ENCODE measurements around the gene PHEX.

PHEX gene

DNA sequence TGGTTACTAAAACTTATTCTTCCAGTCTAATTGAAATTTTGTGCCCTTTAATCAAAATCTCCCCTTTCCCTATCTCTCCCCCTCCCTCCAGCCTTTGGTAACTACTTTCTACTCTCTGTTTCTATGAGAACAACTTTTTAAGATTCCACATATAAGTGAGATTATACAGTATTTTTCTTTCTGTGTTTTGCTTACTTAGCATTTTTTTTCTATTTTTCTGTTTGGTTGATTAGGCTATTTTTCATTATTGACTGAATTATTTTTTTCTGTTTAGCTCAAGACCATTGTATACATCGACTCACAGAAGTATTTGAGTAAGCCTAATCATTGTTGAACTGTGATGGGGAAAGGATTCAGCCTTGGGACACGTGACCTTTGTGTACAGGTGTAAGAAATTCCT lies 116.4 kb downstream of the PHEX start:
- Histone ChIP-seq H3K27ac (ENCODE audit: low read depth, low read length) (no peak overlapping the region), H3K79me2 (ENCODE audit: control insufficient read depth, low read length) (no peaks in the 10 kb centered on the region), H3K4me2 (ENCODE audit: low read length) (no peak overlapping the region), H3K9me3 (ENCODE audit: control insufficient read depth, insufficient read depth, low read length) (no peaks in the 10 kb centered on the region), H3F3A (ENCODE audit: control insufficient read depth, insufficient read depth) (no peaks in the 10 kb centered on the region), H3K4me3 (ENCODE audit: low read length) (no peak overlapping the region), H3K36me3 (ENCODE audit: control insufficient read depth, low read length) (no peaks in the 10 kb centered on the region), H3K9me2 (replicated peaks; ENCODE audit: control insufficient read depth, low read length) (no peaks in the 10 kb centered on the region), H3K27me3 (ENCODE audit: control insufficient read depth, low read length) (no peaks in the 10 kb centered on the region), H3K4me1 (ENCODE audit: control insufficient read depth, low read length) (no peaks in the 10 kb centered on the region), H4K20me1 (ENCODE audit: control insufficient read depth, insufficient read depth, low read depth, low read length) (no peaks in the 10 kb centered on the region)
- TF ChIP-seq, protein P1, sequence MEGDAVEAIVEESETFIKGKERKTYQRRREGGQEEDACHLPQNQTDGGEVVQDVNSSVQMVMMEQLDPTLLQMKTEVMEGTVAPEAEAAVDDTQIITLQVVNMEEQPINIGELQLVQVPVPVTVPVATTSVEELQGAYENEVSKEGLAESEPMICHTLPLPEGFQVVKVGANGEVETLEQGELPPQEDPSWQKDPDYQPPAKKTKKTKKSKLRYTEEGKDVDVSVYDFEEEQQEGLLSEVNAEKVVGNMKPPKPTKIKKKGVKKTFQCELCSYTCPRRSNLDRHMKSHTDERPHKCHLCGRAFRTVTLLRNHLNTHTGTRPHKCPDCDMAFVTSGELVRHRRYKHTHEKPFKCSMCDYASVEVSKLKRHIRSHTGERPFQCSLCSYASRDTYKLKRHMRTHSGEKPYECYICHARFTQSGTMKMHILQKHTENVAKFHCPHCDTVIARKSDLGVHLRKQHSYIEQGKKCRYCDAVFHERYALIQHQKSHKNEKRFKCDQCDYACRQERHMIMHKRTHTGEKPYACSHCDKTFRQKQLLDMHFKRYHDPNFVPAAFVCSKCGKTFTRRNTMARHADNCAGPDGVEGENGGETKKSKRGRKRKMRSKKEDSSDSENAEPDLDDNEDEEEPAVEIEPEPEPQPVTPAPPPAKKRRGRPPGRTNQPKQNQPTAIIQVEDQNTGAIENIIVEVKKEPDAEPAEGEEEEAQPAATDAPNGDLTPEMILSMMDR (IDR thresholded peaks at IDR 0.05; ENCODE audit: low read depth, low read length, poor library complexity, severe bottlenecking): no peak
- TF ChIP-seq EZH2phosphoT487 (IDR thresholded peaks at IDR 0.05; ENCODE audit: borderline replicate concordance, low read length): no peak

DNA sequence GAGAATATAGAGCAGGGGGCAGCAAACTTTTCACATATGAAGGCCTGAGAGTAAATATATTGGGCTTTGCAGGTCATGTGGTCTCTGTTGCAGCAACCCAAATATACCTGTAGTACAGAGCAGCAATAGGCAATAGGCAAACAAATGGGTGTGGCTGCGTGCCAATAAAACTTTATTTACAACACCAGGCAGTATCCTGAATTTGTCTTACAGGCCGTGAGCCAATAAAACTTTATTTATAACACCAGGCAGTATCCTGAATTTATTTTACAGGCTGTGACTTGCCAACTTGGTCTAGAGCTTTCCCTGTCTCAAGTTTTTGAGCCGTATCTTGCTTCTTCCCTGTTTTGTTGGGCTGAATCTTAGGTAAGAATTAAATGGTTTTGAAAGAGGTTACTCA lies 118.2 kb downstream of the PHEX start:
- no peaks in the 10 kb centered on the region for H3K4me1 ChIP-seq (ENCODE audit: control insufficient read depth, low read length)
- H3K9me2 ChIP-seq (replicated peaks; ENCODE audit: control insufficient read depth, low read length): no peaks in the 10 kb centered on the region
- no peak overlapping the region for H3K4me2 ChIP-seq (ENCODE audit: low read length)
- H3K36me3 ChIP-seq (ENCODE audit: control insufficient read depth, low read length): no peaks in the 10 kb centered on the region
- H3K9me3 ChIP-seq (ENCODE audit: control insufficient read depth, insufficient read depth, low read length): no peaks in the 10 kb centered on the region
- H4K20me1 ChIP-seq (ENCODE audit: control insufficient read depth, insufficient read depth, low read depth, low read length): no peaks in the 10 kb centered on the region
- H3K27me3 ChIP-seq (ENCODE audit: control insufficient read depth, low read length): no peaks in the 10 kb centered on the region
- H3K27ac ChIP-seq (ENCODE audit: low read depth, low read length): no peak overlapping the region
- TF ChIP-seq EZH2phosphoT487 (IDR thresholded peaks at IDR 0.05; ENCODE audit: borderline replicate concordance, low read length): no peak
- TF ChIP-seq, protein P1 (IDR thresholded peaks at IDR 0.05; ENCODE audit: low read depth, low read length, poor library complexity, severe bottlenecking): no peak
- H3K79me2 ChIP-seq (ENCODE audit: control insufficient read depth, low read length): no peaks in the 10 kb centered on the region
- no peak overlapping the region for H3K4me3 ChIP-seq (ENCODE audit: low read length)
- no peaks in the 10 kb centered on the region for H3F3A ChIP-seq (ENCODE audit: control insufficient read depth, insufficient read depth)

DNA sequence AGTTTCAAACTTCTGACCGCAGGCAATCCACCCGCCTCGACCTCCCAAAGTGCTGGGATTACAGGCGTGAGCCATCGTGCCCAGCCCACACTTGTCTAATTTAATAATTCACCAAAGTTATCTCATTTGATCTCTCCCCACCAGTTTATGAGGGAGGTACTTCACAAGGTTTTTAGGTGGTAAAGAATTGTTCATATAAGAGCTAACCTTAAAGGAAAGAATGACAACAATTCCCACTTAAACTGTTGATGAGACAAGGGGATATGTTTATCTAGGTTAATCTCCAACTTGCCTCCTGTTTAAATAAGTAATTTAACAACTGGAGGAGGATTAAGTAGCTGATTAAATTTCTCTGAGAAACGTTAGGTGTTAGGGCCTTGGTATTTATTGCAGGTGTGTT lies 123.0 kb downstream of the PHEX start:
- Histone ChIP-seq H3K36me3 (ENCODE audit: control insufficient read depth, low read length) (no peaks in the 10 kb centered on the region), H3K4me1 (ENCODE audit: control insufficient read depth, low read length) (no peaks in the 10 kb centered on the region), H3K9me2 (replicated peaks; ENCODE audit: control insufficient read depth, low read length) (no peaks in the 10 kb centered on the region), H3K9me3 (ENCODE audit: control insufficient read depth, insufficient read depth, low read length) (no peaks in the 10 kb centered on the region), H3F3A (ENCODE audit: control insufficient read depth, insufficient read depth) (no peaks in the 10 kb centered on the region), H3K4me2 (ENCODE audit: low read length) (no peak overlapping the region), H3K4me3 (ENCODE audit: low read length) (no peak overlapping the region), H3K79me2 (ENCODE audit: control insufficient read depth, low read length) (no peaks in the 10 kb centered on the region), H3K27me3 (ENCODE audit: control insufficient read depth, low read length) (no peaks in the 10 kb centered on the region), H4K20me1 (ENCODE audit: control insufficient read depth, insufficient read depth, low read depth, low read length) (no peaks in the 10 kb centered on the region), H3K27ac (ENCODE audit: low read depth, low read length) (no peak overlapping the region)
- TF ChIP-seq, protein P1 (IDR thresholded peaks at IDR 0.05; ENCODE audit: low read depth, low read length, poor library complexity, severe bottlenecking): no peak
- TF ChIP-seq EZH2phosphoT487 (IDR thresholded peaks at IDR 0.05; ENCODE audit: borderline replicate concordance, low read length): no peak

DNA sequence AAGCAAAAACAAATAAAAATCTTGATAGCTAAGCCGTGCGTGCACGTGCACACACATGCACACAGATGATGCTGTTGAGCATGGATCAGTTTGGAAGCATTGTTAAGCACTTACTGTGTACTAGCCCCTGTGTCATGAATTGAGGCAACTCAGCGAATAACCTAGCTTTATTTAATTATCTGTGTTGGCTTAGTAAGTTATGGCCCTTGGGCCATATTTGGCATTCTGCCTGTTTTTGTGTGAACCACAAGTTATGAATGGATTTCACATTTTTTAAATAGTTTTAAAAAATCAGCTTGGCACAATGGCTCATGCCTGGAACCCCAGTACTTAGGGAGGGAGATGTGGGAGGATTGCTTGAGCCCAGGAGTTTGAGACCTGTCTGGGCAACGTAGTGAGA lies 126.9 kb downstream of the PHEX start:
- H3K4me2 ChIP-seq (ENCODE audit: low read length): no peak overlapping the region

More for the DNA sequence above, 126.9 kb downstream of the PHEX start:
- no peaks in the 10 kb centered on the region for H3K4me1 ChIP-seq (ENCODE audit: control insufficient read depth, low read length)
- no peaks in the 10 kb centered on the region for H3K36me3 ChIP-seq (ENCODE audit: control insufficient read depth, low read length)
- no peaks in the 10 kb centered on the region for H3F3A ChIP-seq (ENCODE audit: control insufficient read depth, insufficient read depth)
- H3K9me3 ChIP-seq (ENCODE audit: control insufficient read depth, insufficient read depth, low read length): no peaks in the 10 kb centered on the region
- no peak overlapping the region for H3K27ac ChIP-seq (ENCODE audit: low read depth, low read length)
- H4K20me1 ChIP-seq (ENCODE audit: control insufficient read depth, insufficient read depth, low read depth, low read length): no peaks in the 10 kb centered on the region
- no peaks in the 10 kb centered on the region for H3K9me2 ChIP-seq (replicated peaks; ENCODE audit: control insufficient read depth, low read length)
- no peak overlapping the region for H3K4me3 ChIP-seq (ENCODE audit: low read length)
- TF ChIP-seq, protein P1 (IDR thresholded peaks at IDR 0.05; ENCODE audit: low read depth, low read length, poor library complexity, severe bottlenecking): no peak
- no peak for TF ChIP-seq EZH2phosphoT487 (IDR thresholded peaks at IDR 0.05; ENCODE audit: borderline replicate concordance, low read length)
- H3K27me3 ChIP-seq (ENCODE audit: control insufficient read depth, low read length): no peaks in the 10 kb centered on the region
- no peaks in the 10 kb centered on the region for H3K79me2 ChIP-seq (ENCODE audit: control insufficient read depth, low read length)
